Fibroblast of peridontal ligament (primary cell): ENCODE data around the gene CCDC87.
"Not testable (repeated sequence)": the region's sequence is repeated elsewhere in the genome, so short reads cannot be mapped to it uniquely, and the experiment has no call there.

Source experiments
- DNase-seq: peaks from one replicate; pipeline ENCODE4 v3.0.0-alpha.2; 2010; ENCODE audit errors: extremely low read depth

CCDC87 gene

GRCh38 chr11:66616379-66617154 lies 23.7 kb upstream of the CCDC87 start, which contains the start of gene RBM14:
TSS of gene RBM14 (plus strand) at chr11:66616630. CDS start at chr11:66616721, 91 bp downstream.
- DNase-seq, result peak; percentile 99

GRCh38 chr11:66614073-66614472 lies 21.2 kb upstream of the CCDC87 start:
- no peak for DNase-seq

GRCh38 chr11:66612458-66612857 lies 19.6 kb upstream of the CCDC87 start:
- no peak for DNase-seq

- DNase-seq, result no peak
Measured at GRCh38 chr11:66609721-66610617, 17.1 kb upstream of the CCDC87 start.

GRCh38 chr11:66607126-66607834 lies 14.4 kb upstream of the CCDC87 start:
- peak; percentile 91 for DNase-seq

- DNase-seq, result not testable (repeated sequence)
Measured at GRCh38 chr11:66606608-66607007, 13.7 kb upstream of the CCDC87 start.

- no peak for DNase-seq
Measured at GRCh38 chr11:66604155-66604554, 11.3 kb upstream of the CCDC87 start.

GRCh38 chr11:66603072-66603471 lies 10.2 kb upstream of the CCDC87 start:
- no peak for DNase-seq

GRCh38 chr11:66600631-66601233 lies 7.9 kb upstream of the CCDC87 start:
- DNase-seq, result peak; percentile 60

- no peak for DNase-seq
Measured at GRCh38 chr11:66600219-66600618, 7.4 kb upstream of the CCDC87 start.

- DNase-seq, result no peak
Measured at GRCh38 chr11:66598993-66599392, 6.1 kb upstream of the CCDC87 start.

GRCh38 chr11:66595245-66595904 lies 2.5 kb upstream of the CCDC87 start:
- DNase-seq, result peak; percentile 83

GRCh38 chr11:66593650-66594049 lies 787 bp upstream of the CCDC87 start:
- DNase-seq, result no peak

GRCh38 chr11:66593303-66593635 lies 406 bp upstream of the CCDC87 start:
- DNase-seq, result no peak

GRCh38 chr11:66591175-66591574 lies 1.7 kb downstream of the CCDC87 start:
- DNase-seq, result no peak

GRCh38 chr11:66589996-66590675 lies 2.7 kb downstream of the CCDC87 start:
- no peak for DNase-seq

GRCh38 chr11:66589315-66589714 lies 3.5 kb downstream of the CCDC87 start:
- DNase-seq, result not testable (repeated sequence)

GRCh38 chr11:66586136-66586535 lies 6.7 kb downstream of the CCDC87 start:
- no peak for DNase-seq

GRCh38 chr11:66585447-66585846 lies 7.4 kb downstream of the CCDC87 start:
- DNase-seq, result not testable (repeated sequence)

GRCh38 chr11:66582565-66583147 lies 10.2 kb downstream of the CCDC87 start:
- not testable (repeated sequence) for DNase-seq
